Cardiac muscle cell (in vitro differentiated cells and primary cell): ENCODE measurements around the gene AOPEP. TPM values are rescaled to one million over a fixed set of nuclear protein-coding genes. Genes with fewer than 3 reads are reported as not detected.

Experiments
- DNase-seq, 2 donors: peaks; one replicate each; pipeline versions ENCODE4 v3.0.0 to v3.0.0-alpha.2; 2010 to 2017; ENCODE audit warnings: low read depth in 1 of 2, low spot score in 1 of 2
- H3K27ac ChIP-seq: fragments of 200-600 bp; sonication (generic); 2 replicates; pipeline ENCODE4 v1.5.1; 2016
- H3K27me3 ChIP-seq: fragments of 200-600 bp; sonication (generic); 2 replicates; pipeline ENCODE4 v1.6.0; 2016; ENCODE audit warnings: control low read depth
- H3K36me3 ChIP-seq: fragments of 200-600 bp; sonication (generic); 2 replicates; pipeline ENCODE4 v1.5.1; 2016; ENCODE audit warnings: control low read depth
- H3K4me1 ChIP-seq: fragments of 200-600 bp; sonication (generic); 2 replicates; pipeline ENCODE4 v1.8.1; 2017; ENCODE audit warnings: low read depth, mild to moderate bottlenecking, mixed run types
- H3K4me3 ChIP-seq: fragments of 200-600 bp; sonication (generic); 2 replicates; pipeline ENCODE4 v1.5.1; 2016; ENCODE audit warnings: mild to moderate bottlenecking
- H3K9me3 ChIP-seq: fragments of 200-600 bp; sonication (generic); 2 replicates; pipeline ENCODE4 v1.5.1; 2017; ENCODE audit warnings: low read depth, mild to moderate bottlenecking, control low read depth
- CTCF ChIP-seq: IDR thresholded peaks from 2 replicates; pipeline ENCODE4 v1.5.1; 2012; ENCODE audit warnings: low read depth, mild to moderate bottlenecking, low read length
- polyA plus RNA-seq: library from polyadenylated mRNA; unstranded; fragments of >200 nt; fragmentation: Nextera tagmentation; extraction: Ambion mirVana; gene quantifications from 2 replicates; pipeline ENCODE4 v1.2.1, GENCODE V29; 2016
- total RNA-seq: library from RNA; depleted of rRNA; stranded (reverse); fragments of >200 nt; gene quantifications from 2 replicates; pipeline ENCODE4 v1.2.3, GENCODE V29; 2016

Gene AOPEP
- total and polyA plus RNA-seq, 2 experiments from 2014 or later: 46.8 to 88.7 TPM

GRCh38 chr9:95110921-95111525 lies 384.5 kb downstream of the AOPEP start:
- H3K4me1 ChIP-seq: no peaks in the 10 kb centered on the region
- peaks cover 8% of the 10 kb centered on the region for H3K36me3 ChIP-seq
- no peak for DNase-seq
- no peak overlapping the region for H3K27ac ChIP-seq
- no peaks in the 10 kb centered on the region for H3K27me3 ChIP-seq
- TF ChIP-seq CTCF: no peak
- no peaks in the 10 kb centered on the region for H3K9me3 ChIP-seq
- no peak overlapping the region for H3K4me3 ChIP-seq

DNA sequence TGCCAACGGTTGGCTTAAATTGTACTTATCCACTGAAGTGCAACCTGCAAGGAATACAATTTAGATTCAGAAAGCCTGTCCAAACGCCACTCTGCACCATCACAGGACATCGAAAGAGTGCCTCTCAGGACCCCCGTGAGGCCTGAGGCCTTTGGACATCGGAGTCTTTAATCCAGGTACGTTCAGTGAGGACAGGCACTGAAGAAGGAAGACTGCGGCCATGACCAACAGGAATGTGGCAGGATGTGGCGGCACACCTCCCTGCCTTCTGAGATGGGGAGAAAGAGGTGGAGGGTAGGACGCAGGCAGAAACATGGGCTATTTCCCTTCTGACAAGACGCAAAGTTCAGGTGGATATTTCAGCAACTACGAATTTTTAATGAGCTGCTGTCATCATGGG lies 385.2 kb downstream of the AOPEP start:
- H3K36me3 ChIP-seq: peaks cover 8% of the 10 kb centered on the region
- no peak overlapping the region for H3K27ac ChIP-seq
- no peak overlapping the region for H3K4me3 ChIP-seq
- H3K4me1 ChIP-seq: no peaks in the 10 kb centered on the region
- DNase-seq: no peak
- H3K9me3 ChIP-seq: no peaks in the 10 kb centered on the region
- no peaks in the 10 kb centered on the region for H3K27me3 ChIP-seq
- TF ChIP-seq CTCF: no peak

DNA sequence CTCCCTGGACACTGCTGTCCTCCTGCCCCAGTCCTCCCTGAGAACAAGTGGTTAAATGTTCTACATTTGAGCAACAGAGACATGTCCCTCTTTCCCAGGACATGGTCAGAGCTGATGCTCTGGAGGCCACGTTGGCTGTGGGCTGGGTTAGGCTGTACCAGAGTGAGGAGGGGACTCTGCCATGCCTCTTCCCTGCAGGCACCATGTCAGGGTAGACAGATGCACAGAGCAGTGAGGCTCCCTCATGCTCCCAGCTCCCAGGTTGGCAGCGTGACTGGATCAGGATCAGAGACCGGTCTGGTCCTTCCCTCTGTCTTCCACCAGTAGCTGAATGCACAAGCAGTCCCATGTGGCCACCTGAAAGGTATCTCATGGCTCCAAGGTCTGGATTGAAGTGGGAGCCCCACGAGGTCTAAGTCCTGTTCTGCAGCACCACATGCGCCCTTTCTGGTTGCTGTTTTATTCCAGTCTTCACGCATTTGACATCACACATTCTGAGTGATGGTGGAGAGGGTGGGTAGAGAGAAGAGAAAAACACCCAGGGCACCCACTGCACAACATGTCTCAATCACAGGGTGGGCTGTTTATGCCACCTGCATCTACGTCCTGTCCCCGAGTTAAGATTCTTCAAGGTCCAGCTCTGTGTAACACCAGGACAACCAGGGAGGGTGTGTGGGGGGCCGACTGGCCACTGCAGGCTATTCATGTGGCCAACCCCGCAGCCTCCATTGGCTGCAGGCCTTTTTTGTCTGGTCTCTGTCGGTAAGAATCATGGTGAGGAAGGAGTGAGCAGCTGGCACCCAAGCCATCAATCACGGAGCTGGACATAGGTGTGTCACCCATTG lies 386.2 kb downstream of the AOPEP start:
- no peak for TF ChIP-seq CTCF
- Histone ChIP-seq H3K9me3 (no peaks in the 10 kb centered on the region), H3K27ac (no peak overlapping the region), H3K36me3 (peaks cover 5% of the 10 kb centered on the region), H3K27me3 (no peaks in the 10 kb centered on the region), H3K4me1 (no peaks in the 10 kb centered on the region), H3K4me3 (no peak overlapping the region)
- no peak for DNase-seq

GRCh38 chr9:95115104-95115503 lies 388.6 kb downstream of the AOPEP start:
- Histone ChIP-seq H3K4me3 (no peak overlapping the region), H3K27ac (no peak overlapping the region), H3K4me1 (no peaks in the 10 kb centered on the region), H3K9me3 (no peaks in the 10 kb centered on the region), H3K27me3 (no peaks in the 10 kb centered on the region), H3K36me3 (peaks cover 5% of the 10 kb centered on the region)
- no peak for TF ChIP-seq CTCF
- DNase-seq: no peak

DNA sequence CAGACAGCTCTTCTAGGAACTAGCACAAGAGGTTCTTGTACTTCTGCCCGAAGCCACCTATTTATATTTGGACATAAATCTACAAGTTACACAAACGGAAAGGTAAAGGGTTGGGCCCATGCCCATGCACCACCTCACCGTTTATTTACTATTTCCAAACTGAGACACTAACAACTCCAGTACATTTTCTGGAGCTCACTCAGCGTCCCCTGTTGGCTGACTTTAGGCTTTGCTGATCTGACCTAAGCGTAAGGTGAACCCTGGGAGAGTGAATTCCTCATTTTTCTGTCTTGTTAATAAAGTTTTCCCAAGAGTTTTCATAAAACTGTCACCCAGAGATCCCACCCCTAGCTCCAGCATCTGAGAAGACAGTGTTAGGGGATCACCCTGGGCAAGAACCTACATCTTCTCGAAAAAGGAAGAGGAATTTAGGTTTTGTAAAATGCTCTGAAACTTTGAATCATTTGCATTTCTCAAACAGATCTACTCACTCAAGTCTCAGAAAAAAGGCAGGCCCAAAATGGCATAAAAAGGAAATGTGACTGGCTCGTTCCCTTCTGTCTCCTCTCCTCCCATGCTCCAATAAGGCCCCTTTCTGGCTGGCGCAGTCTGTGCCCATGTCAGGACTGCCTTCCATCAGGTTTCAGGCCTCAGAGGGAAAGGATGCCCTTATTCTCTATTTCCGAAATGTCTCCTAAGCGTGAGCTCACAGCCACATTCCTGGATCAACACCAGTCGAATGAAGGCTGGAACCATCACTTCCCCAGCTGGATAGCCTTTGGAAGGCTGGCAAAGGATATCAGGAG lies 389.7 kb downstream of the AOPEP start:
- DNase-seq: peak in 1 of 2 donors; percentile 31
- peak; percentile 30 for TF ChIP-seq CTCF
- Histone ChIP-seq H3K9me3 (no peaks in the 10 kb centered on the region), H3K4me3 (no peak overlapping the region), H3K27me3 (no peaks in the 10 kb centered on the region), H3K4me1 (no peaks in the 10 kb centered on the region), H3K36me3 (peaks cover 5% of the 10 kb centered on the region), H3K27ac (no peak overlapping the region)
